Osteoblast (primary cell): ENCODE measurements around the gene DUSP16. TPM values are rescaled to one million over a fixed set of nuclear protein-coding genes. Genes with fewer than 3 reads are reported as not detected.

Experiments used
- DNase-seq: peaks from one replicate; pipeline ENCODE4 v3.0.0; 2011; ENCODE audit warnings: low spot score, mixed read lengths; ENCODE audit not compliant: insufficient read length; ENCODE audit errors: missing footprints
- H2AFZ ChIP-seq: 2 replicates; pipeline ENCODE4 v1.6.0; 2011; ENCODE audit warnings: mild to moderate bottlenecking, low read length
- H3K27ac ChIP-seq: 2 replicates; pipeline ENCODE4 v1.5.1; 2011; ENCODE audit warnings: mild to moderate bottlenecking, low read depth, low read length, moderate library complexity
- H3K27me3 ChIP-seq: 2 replicates; pipeline ENCODE4 v1.6.0; 2012; ENCODE audit warnings: mild to moderate bottlenecking, control low read depth, inconsistent platforms, low read length, moderate library complexity; ENCODE audit not compliant: insufficient read depth
- H3K36me3 ChIP-seq: 2 replicates; pipeline ENCODE4 v1.5.1; 2011; ENCODE audit warnings: mild to moderate bottlenecking, low read length, control low read depth, moderate library complexity; ENCODE audit not compliant: insufficient read depth
- H3K4me1 ChIP-seq: 2 replicates; pipeline ENCODE4 v1.5.1; 2011; ENCODE audit warnings: mild to moderate bottlenecking, low read length, control low read depth, moderate library complexity; ENCODE audit not compliant: insufficient read depth
- H3K4me2 ChIP-seq: 2 replicates; pipeline ENCODE4 v1.6.0; 2011; ENCODE audit warnings: mild to moderate bottlenecking, low read length; ENCODE audit not compliant: insufficient read depth
- H3K4me3 ChIP-seq: fragments of 200-600 bp; sonication (generic); 3 replicates; pipeline ENCODE4 v1.5.1; 2012; ENCODE audit warnings: mild to moderate bottlenecking, low read length, inconsistent platforms; ENCODE audit not compliant: insufficient read depth
- H3K79me2 ChIP-seq: 2 replicates; pipeline ENCODE4 v1.6.0; 2012; ENCODE audit warnings: mild to moderate bottlenecking, low read length, control low read depth, inconsistent platforms; ENCODE audit not compliant: insufficient read depth
- H3K9me3 ChIP-seq: 2 replicates; pipeline ENCODE4 v1.5.1; 2011; ENCODE audit warnings: low read depth, low read length, control low read depth
- H4K20me1 ChIP-seq: 2 replicates; pipeline ENCODE4 v1.6.0; 2012; ENCODE audit warnings: mild to moderate bottlenecking, low read length, control low read depth; ENCODE audit not compliant: insufficient read depth
- total RNA-seq: library from RNA; depleted of rRNA; stranded (reverse); fragments of >200 nt; gene quantifications from 2 replicates; pipeline ENCODE4 v1.2.3, GENCODE V29; 2012
- TF ChIP-seq, protein P1 (sequence below): IDR thresholded peaks from 2 replicates; pipeline ENCODE4 v1.5.1; 2011; ENCODE audit warnings: mild to moderate bottlenecking, low read depth, low read length, moderate library complexity; ENCODE audit errors: extremely low read depth

The DUSP16 gene
- total RNA-seq, 1 donor, result 5.1 TPM

DNA sequence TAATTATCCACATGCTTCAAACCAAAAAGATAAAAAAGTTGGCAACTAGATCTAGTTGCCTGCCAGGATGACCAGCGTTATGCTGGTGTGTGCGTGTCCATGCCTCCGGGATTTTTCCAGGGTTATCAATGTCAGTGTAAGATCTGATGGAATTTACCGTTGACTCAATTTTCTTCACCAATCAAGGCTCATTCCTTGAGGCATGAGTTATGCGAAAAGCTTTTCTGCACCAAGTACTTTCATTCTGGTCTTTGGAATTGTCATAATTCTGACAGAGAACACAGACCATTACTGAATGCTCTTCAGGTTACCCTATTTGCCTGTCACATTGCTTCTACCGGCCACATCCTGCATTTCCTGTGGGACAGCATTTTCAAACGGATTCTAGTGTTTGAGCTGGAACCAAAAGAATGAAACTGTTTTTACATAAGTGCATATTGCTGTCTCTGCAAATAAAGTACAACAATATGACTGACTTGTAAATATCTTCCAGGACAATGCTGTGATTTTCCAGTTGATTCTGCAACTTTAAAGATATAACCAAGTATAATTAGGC is 91.8 kb downstream of the DUSP16 start:
- H3K27ac ChIP-seq, result no peak overlapping the region
- TF ChIP-seq, protein P1, sequence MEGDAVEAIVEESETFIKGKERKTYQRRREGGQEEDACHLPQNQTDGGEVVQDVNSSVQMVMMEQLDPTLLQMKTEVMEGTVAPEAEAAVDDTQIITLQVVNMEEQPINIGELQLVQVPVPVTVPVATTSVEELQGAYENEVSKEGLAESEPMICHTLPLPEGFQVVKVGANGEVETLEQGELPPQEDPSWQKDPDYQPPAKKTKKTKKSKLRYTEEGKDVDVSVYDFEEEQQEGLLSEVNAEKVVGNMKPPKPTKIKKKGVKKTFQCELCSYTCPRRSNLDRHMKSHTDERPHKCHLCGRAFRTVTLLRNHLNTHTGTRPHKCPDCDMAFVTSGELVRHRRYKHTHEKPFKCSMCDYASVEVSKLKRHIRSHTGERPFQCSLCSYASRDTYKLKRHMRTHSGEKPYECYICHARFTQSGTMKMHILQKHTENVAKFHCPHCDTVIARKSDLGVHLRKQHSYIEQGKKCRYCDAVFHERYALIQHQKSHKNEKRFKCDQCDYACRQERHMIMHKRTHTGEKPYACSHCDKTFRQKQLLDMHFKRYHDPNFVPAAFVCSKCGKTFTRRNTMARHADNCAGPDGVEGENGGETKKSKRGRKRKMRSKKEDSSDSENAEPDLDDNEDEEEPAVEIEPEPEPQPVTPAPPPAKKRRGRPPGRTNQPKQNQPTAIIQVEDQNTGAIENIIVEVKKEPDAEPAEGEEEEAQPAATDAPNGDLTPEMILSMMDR, result no peak
- peaks cover under 1% of the 10 kb centered on the region for H3K36me3 ChIP-seq
- H3K79me2 ChIP-seq, result no peaks in the 10 kb centered on the region
- no peak overlapping the region for H3K4me3 ChIP-seq
- no peaks in the 10 kb centered on the region for H3K9me3 ChIP-seq
- no peak overlapping the region for H2AFZ ChIP-seq
- peaks cover 3% of the 10 kb centered on the region for H4K20me1 ChIP-seq
- H3K27me3 ChIP-seq, result no peaks in the 10 kb centered on the region
- no peak for DNase-seq
- H3K4me2 ChIP-seq, result no peak overlapping the region
- peaks cover 9% of the 10 kb centered on the region for H3K4me1 ChIP-seq

GRCh38 chr12:12469386-12469785 is 93.3 kb downstream of the DUSP16 start:
- Histone ChIP-seq H3K27ac (no peak overlapping the region), H3K36me3 (no peaks in the 10 kb centered on the region), H3K9me3 (no peaks in the 10 kb centered on the region), H4K20me1 (no peaks in the 10 kb centered on the region), H2AFZ (no peak overlapping the region), H3K4me3 (no peak overlapping the region), H3K27me3 (no peaks in the 10 kb centered on the region), H3K79me2 (no peaks in the 10 kb centered on the region), H3K4me2 (no peak overlapping the region), H3K4me1 (peaks cover 9% of the 10 kb centered on the region)
- DNase-seq, result no peak
- TF ChIP-seq, protein P1, result no peak

DNA sequence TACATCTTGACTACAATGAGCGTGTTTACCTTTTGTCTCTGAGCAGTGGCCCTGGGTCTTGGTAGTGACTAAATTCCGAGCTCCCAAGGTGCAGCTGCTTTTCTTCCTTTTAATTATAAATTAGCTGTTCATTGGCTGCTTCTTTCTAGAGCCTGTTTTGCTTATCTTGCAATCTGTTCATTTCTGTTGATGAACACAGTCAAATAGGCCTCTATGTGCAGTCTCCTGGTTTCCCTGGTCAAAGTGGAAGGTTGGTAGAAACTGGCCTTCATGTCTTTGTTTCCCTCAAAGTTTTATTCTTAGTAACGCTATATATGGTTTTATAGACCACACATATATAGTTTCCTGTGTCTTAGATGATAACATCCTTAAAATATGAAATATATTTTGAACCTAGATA is 94.1 kb downstream of the DUSP16 start:
- H2AFZ ChIP-seq, result no peak overlapping the region
- H4K20me1 ChIP-seq, result no peaks in the 10 kb centered on the region
- no peak overlapping the region for H3K27ac ChIP-seq
- TF ChIP-seq, protein P1, result no peak
- no peaks in the 10 kb centered on the region for H3K36me3 ChIP-seq
- no peaks in the 10 kb centered on the region for H3K27me3 ChIP-seq
- no peaks in the 10 kb centered on the region for H3K9me3 ChIP-seq
- no peaks in the 10 kb centered on the region for H3K79me2 ChIP-seq
- no peak overlapping the region for H3K4me2 ChIP-seq
- peaks cover 9% of the 10 kb centered on the region for H3K4me1 ChIP-seq
- no peak overlapping the region for H3K4me3 ChIP-seq
- DNase-seq, result no peak

GRCh38 chr12:12467688-12468261 is 94.9 kb downstream of the DUSP16 start:
- TF ChIP-seq, protein P1, result no peak
- Histone ChIP-seq H4K20me1 (no peaks in the 10 kb centered on the region), H3K4me2 (peak overlapping the region; percentile 35), H3K36me3 (no peaks in the 10 kb centered on the region), H3K79me2 (no peaks in the 10 kb centered on the region), H3K27me3 (no peaks in the 10 kb centered on the region), H3K9me3 (no peaks in the 10 kb centered on the region), H3K4me1 (peaks cover 9% of the 10 kb centered on the region), H3K4me3 (peak overlapping the region; percentile 23), H3K27ac (peak overlapping the region; percentile 35), H2AFZ (peak overlapping the region; percentile 45)
- no peak for DNase-seq
